Keratinocyte (primary cell): Measurements from ENCODE around the gene ACVR1. TPM values are rescaled to one million over a fixed set of nuclear protein-coding genes. Genes with fewer than 3 reads are reported as not detected.

Experiments
- DNase-seq: peaks from one replicate; pipeline ENCODE4 v3.0.0-alpha.2; 2011; ENCODE audit warnings: low read depth, missing footprints, low spot score
- FAIRE-seq: peaks from 2 replicates; lab custom pipeline; 2011; peaks lifted over from hg19 to GRCh38; lab: Jason Lieb, UNC
- H2AFZ ChIP-seq: 2 replicates; pipeline ENCODE4 v1.6.0; 2012; ENCODE audit warnings: low read length, control low read depth, inconsistent platforms; ENCODE audit not compliant: control insufficient read depth
- H3K27ac ChIP-seq: 2 replicates; pipeline ENCODE4 v1.5.1; 2011; ENCODE audit warnings: low read length; ENCODE audit not compliant: control insufficient read depth, insufficient read depth
- H3K27me3 ChIP-seq: 3 replicates; pipeline ENCODE4 v1.6.0; 2011; ENCODE audit warnings: low read length; ENCODE audit not compliant: control insufficient read depth, insufficient read depth; ENCODE audit errors: extremely low read depth
- H3K36me3 ChIP-seq, 2 experiments: 2 replicates in 1 of 2; 3 replicates in 1 of 2; pipeline ENCODE4 v1.5.1; 2011; ENCODE audit warnings: low read length in 2 of 2, mild to moderate bottlenecking in 1 of 2; ENCODE audit not compliant: control insufficient read depth in 2 of 2, insufficient read depth in 2 of 2; ENCODE audit errors: extremely low read depth in 1 of 2
- H3K4me1 ChIP-seq: 3 replicates; pipeline ENCODE4 v1.5.1; 2011; ENCODE audit warnings: low read length; ENCODE audit not compliant: control insufficient read depth, insufficient read depth; ENCODE audit errors: extremely low read depth
- H3K4me2 ChIP-seq: 3 replicates; pipeline ENCODE4 v1.6.0; 2011; ENCODE audit warnings: low read depth, low read length; ENCODE audit not compliant: control insufficient read depth, insufficient read depth; ENCODE audit errors: extremely low read depth
- H3K4me3 ChIP-seq, 3 experiments: fragments of 200-600 bp in 1 of 3; sonication (generic) in 1 of 3; 2 replicates in 2 of 3; 3 replicates in 1 of 3; pipeline ENCODE4 v1.5.1; 2011 to 2016; ENCODE audit warnings: low read length in 3 of 3, mild to moderate bottlenecking in 3 of 3, control low read depth in 2 of 3, inconsistent platforms in 1 of 3, low read depth in 1 of 3, mixed read lengths in 1 of 3, mixed run types in 1 of 3, moderate library complexity in 1 of 3; ENCODE audit not compliant: control insufficient read depth in 2 of 3, insufficient read depth in 2 of 3; ENCODE audit errors: extremely low read depth in 1 of 3
- H3K79me2 ChIP-seq: 2 replicates; pipeline ENCODE4 v1.6.0; 2012; ENCODE audit warnings: low read length; ENCODE audit not compliant: control insufficient read depth, insufficient read depth
- H3K9ac ChIP-seq: 3 replicates; pipeline ENCODE4 v1.6.0; 2011; ENCODE audit warnings: low read length; ENCODE audit not compliant: control insufficient read depth, insufficient read depth; ENCODE audit errors: extremely low read depth
- H3K9me1 ChIP-seq: 3 replicates; pipeline ENCODE4 v1.6.0; 2011; ENCODE audit warnings: low read length; ENCODE audit not compliant: control insufficient read depth, insufficient read depth; ENCODE audit errors: extremely low read depth
- H3K9me3 ChIP-seq: 2 replicates; pipeline ENCODE4 v1.5.1; 2012; ENCODE audit warnings: low read depth, low read length; ENCODE audit not compliant: control insufficient read depth
- H4K20me1 ChIP-seq: 3 replicates; pipeline ENCODE4 v1.6.0; 2011; ENCODE audit warnings: low read length; ENCODE audit not compliant: control insufficient read depth, insufficient read depth; ENCODE audit errors: extremely low read depth
- CTCF ChIP-seq, 3 experiments: IDR thresholded peaks in 1 of 3; conservative IDR thresholded peaks in 1 of 3; optimal IDR thresholded peaks in 1 of 3; 2 replicates in 2 of 3; 3 replicates in 1 of 3; pipeline versions ENCODE3 to v1.5.1; 2011; ENCODE audit warnings: low read length in 3 of 3, mild to moderate bottlenecking in 3 of 3, moderate library complexity in 2 of 3, control low read depth in 1 of 3, inconsistent platforms in 1 of 3; ENCODE audit not compliant: insufficient read depth in 2 of 3; ENCODE audit errors: extremely low read depth in 1 of 3
- EZH2 ChIP-seq: IDR thresholded peaks from one replicate; pipeline ENCODE4 v1.6.1; 2012; ENCODE audit warnings: inconsistent platforms, mild to moderate bottlenecking, low read length, moderate library complexity
- dilution Hi-C: fragments of 300-500 bp; cut with MboI; formaldehyde crosslinking; loops from one replicate; pipeline ENCODE4 v1.7.0; 2020; ENCODE audit warnings: low sequenced_read_pairs; ENCODE audit not compliant: extremely low pct_ligation_motif_present
- polyA plus RNA-seq, 5 experiments: library from polyadenylated mRNA; depleted of rRNA in 3 of 5; stranded (reverse) in 3 of 5; stranded (forward) in 1 of 5; unstranded in 1 of 5; fragments of >200 nt; gene quantifications; 1 replicate in 1 of 5; 2 replicates in 3 of 5; 3 replicates in 1 of 5; pipeline versions ENCODE4 v1.2.1 to v1.2.3, GENCODE V29; 2011 to 2012; ENCODE audit warnings: missing spikeins in 2 of 5, low read depth in 1 of 5, low replicate concordance in 1 of 5

The ACVR1 gene
- polyA plus RNA-seq, 1 donor (not counting 4 experiments of a cell fraction or from before 2014, with no cell fraction given), result 30.8 TPM

GRCh38 chr2:157843081-157843480 lies 33.0 kb downstream of the ACVR1 start:
- H3K9me3 ChIP-seq, result no peaks in the 10 kb centered on the region
- peaks cover 4% of the 10 kb centered on the region for H3K9me1 ChIP-seq
- dilution Hi-C loops, result no loop called here
- H3K36me3 ChIP-seq, result peaks cover 0 to 8% of the 10 kb centered on the region in 2 experiments
- H3K4me3 ChIP-seq, result no peak overlapping the region
- H3K27ac ChIP-seq, result no peak overlapping the region
- no peak for DNase-seq
- no peak for FAIRE-seq
- no peaks in the 10 kb centered on the region for H4K20me1 ChIP-seq
- H3K27me3 ChIP-seq, result no peaks in the 10 kb centered on the region
- H3K4me2 ChIP-seq, result no peak overlapping the region
- no peak overlapping the region for H2AFZ ChIP-seq
- peaks cover 20% of the 10 kb centered on the region for H3K79me2 ChIP-seq
- no peak overlapping the region for H3K9ac ChIP-seq
- peaks cover 15% of the 10 kb centered on the region for H3K4me1 ChIP-seq
- TF ChIP-seq EZH2 (no peak), CTCF (optimal IDR thresholded peaks at IDR 0.05 in 1 of 3, IDR thresholded peaks at IDR 0.05 in 1 of 3, conservative IDR thresholded peaks at IDR 0.05 in 1 of 3; ENCODE audit: extremely low read depth in 1 of 3, insufficient read depth in 2 of 3, low read length in 3 of 3) (no peak)

GRCh38 chr2:157842106-157842879 lies 33.8 kb downstream of the ACVR1 start:
- no peaks in the 10 kb centered on the region for H3K9me3 ChIP-seq
- peaks cover 20% of the 10 kb centered on the region for H3K4me1 ChIP-seq
- TF ChIP-seq CTCF (optimal IDR thresholded peaks at IDR 0.05 in 1 of 3, IDR thresholded peaks at IDR 0.05 in 1 of 3, conservative IDR thresholded peaks at IDR 0.05 in 1 of 3; ENCODE audit: extremely low read depth in 1 of 3, insufficient read depth in 2 of 3, low read length in 3 of 3) (no peak), EZH2 (no peak)
- peaks cover 6% of the 10 kb centered on the region for H3K9me1 ChIP-seq
- no peaks in the 10 kb centered on the region for H3K27me3 ChIP-seq
- peaks cover 0 to 8% of the 10 kb centered on the region in 2 experiments for H3K36me3 ChIP-seq
- no peak for DNase-seq
- H2AFZ ChIP-seq, result no peak overlapping the region
- H3K4me2 ChIP-seq, result no peak overlapping the region
- peaks cover 23% of the 10 kb centered on the region for H3K79me2 ChIP-seq
- dilution Hi-C loops, result no loop called here
- H4K20me1 ChIP-seq, result no peaks in the 10 kb centered on the region
- no peak overlapping the region for H3K27ac ChIP-seq
- FAIRE-seq, result no peak
- no peak overlapping the region for H3K9ac ChIP-seq
- no peak overlapping the region for H3K4me3 ChIP-seq
